WTC11 (cell line): ENCODE results near the gene DBX1. TPM values are rescaled to one million over a fixed set of nuclear protein-coding genes. Genes with fewer than 3 reads are reported as not detected.

Experiments
- ATAC-seq: fragments of 200-7000 bp; cut with Tn5 transposase; 2 replicates; pipeline ENCODE4 v1.10.0; 2021; ENCODE audit warnings: mild to moderate bottlenecking, moderate library complexity
- CTCF ChIA-PET: fragments of 300-600 bp; sonication (Branson Sonifier 250); formaldehyde crosslinking; loops from one replicate; lab custom pipeline; 2021; ENCODE audit warnings: antibody characterized with exemption; lab: Charles Lee
- POLR2A ChIA-PET: fragments of 350-600 bp; sonication (Branson Sonifier 250); formaldehyde crosslinking; loops from one replicate; lab custom pipeline; 2021; ENCODE audit warnings: antibody characterized with exemption; lab: Charles Lee
- DNase-seq: peaks from one replicate; pipeline ENCODE4 v3.0.0; 2021; ENCODE audit warnings: low spot score
- H3K27ac Mint-ChIP-seq: 2 replicates; pipeline ENCODE4 v1.8.0; 2021; ENCODE audit warnings: mixed read lengths
- H3K27me3 Mint-ChIP-seq: 2 replicates; pipeline ENCODE4 v1.8.0; 2021; ENCODE audit warnings: low read depth, mild to moderate bottlenecking, moderate library complexity, mixed read lengths
- H3K36me3 Mint-ChIP-seq: 2 replicates; pipeline ENCODE4 v1.8.0; 2021; ENCODE audit warnings: mixed read lengths
- H3K4me1 Mint-ChIP-seq: 2 replicates; pipeline ENCODE4 v1.8.0; 2022; ENCODE audit warnings: mixed read lengths
- H3K4me3 Mint-ChIP-seq: 2 replicates; pipeline ENCODE4 v1.8.0; 2021; ENCODE audit warnings: mild to moderate bottlenecking, moderate library complexity, mixed read lengths
- H3K9me3 Mint-ChIP-seq: 2 replicates; pipeline ENCODE4 v1.8.0; 2021; ENCODE audit warnings: mixed read lengths
- CDX4 ChIP-seq: fragments of 250-450 bp; sonication (Bioruptor Pico); IDR thresholded peaks from 2 replicates; pipeline ENCODE4 v1.9.0; 2021; ENCODE audit warnings: moderate library complexity, mild to moderate bottlenecking, inconsistent platforms, borderline replicate concordance
- ESRRA ChIP-seq: sonication (generic); formaldehyde crosslinking; IDR thresholded peaks from 2 replicates; pipeline ENCODE4 v1.8.1; 2022; ENCODE audit warnings: mild to moderate bottlenecking, missing genetic modification reagents, borderline replicate concordance
- FOXP4 ChIP-seq: sonication (generic); formaldehyde crosslinking; IDR thresholded peaks from 2 replicates; pipeline ENCODE4 v1.8.0; 2022; ENCODE audit warnings: mild to moderate bottlenecking, missing genetic modification reagents
- GABPB1 ChIP-seq: sonication (generic); formaldehyde crosslinking; IDR thresholded peaks from 2 replicates; pipeline ENCODE4 v1.8.1; 2023; ENCODE audit warnings: mild to moderate bottlenecking, missing genetic modification reagents
- GTF2I ChIP-seq: fragments of 250-450 bp; sonication (Bioruptor Pico); conservative IDR thresholded peaks from 2 replicates; pipeline ENCODE4 v1.4.0; 2021; ENCODE audit warnings: mild to moderate bottlenecking
- NFYB ChIP-seq: sonication (generic); formaldehyde crosslinking; conservative IDR thresholded peaks from 2 replicates; pipeline ENCODE4 v1.8.0; 2022; ENCODE audit warnings: low read depth, missing genetic modification reagents
- NR1H2 ChIP-seq: sonication (generic); formaldehyde crosslinking; IDR thresholded peaks from 2 replicates; pipeline ENCODE4 v1.9.0; 2021; ENCODE audit warnings: mild to moderate bottlenecking, moderate library complexity, missing genetic modification reagents
- OVOL2 ChIP-seq: fragments of 250-450 bp; sonication (Bioruptor Pico); IDR thresholded peaks from 2 replicates; pipeline ENCODE4 v1.9.0; 2021; ENCODE audit warnings: mild to moderate bottlenecking, borderline replicate concordance
- SP1 ChIP-seq: sonication (generic); formaldehyde crosslinking; conservative IDR thresholded peaks from 2 replicates; pipeline ENCODE4 v1.8.1; 2022; ENCODE audit warnings: missing genetic modification reagents
- ZNF317 ChIP-seq: sonication (generic); formaldehyde crosslinking; IDR thresholded peaks from 2 replicates; pipeline ENCODE4 v1.8.1; 2023; ENCODE audit warnings: low read depth, mild to moderate bottlenecking, moderate library complexity, missing genetic modification reagents, borderline replicate concordance
- total RNA-seq: library from RNA; stranded (reverse); gene quantifications from 3 replicates; pipeline ENCODE4 v1.2.3, GENCODE V29; 2021
- TF ChIP-seq, protein P1 (sequence below): sonication (generic); formaldehyde crosslinking; IDR thresholded peaks from 2 replicates; pipeline ENCODE4 v1.8.0; 2023; ENCODE audit warnings: missing genetic modification reagents, mild to moderate bottlenecking, borderline replicate concordance
- TF ChIP-seq, protein P2 (sequence below): sonication (generic); formaldehyde crosslinking; IDR thresholded peaks from 2 replicates; pipeline ENCODE4 v1.8.1; 2022; ENCODE audit warnings: missing genetic modification reagents, borderline replicate concordance
- TF ChIP-seq, protein P3 (sequence below): sonication (generic); formaldehyde crosslinking; IDR thresholded peaks from 2 replicates; pipeline ENCODE4 v1.8.0; 2023; ENCODE audit warnings: missing genetic modification reagents
- TF ChIP-seq, protein P4 (sequence below): sonication (generic); formaldehyde crosslinking; IDR thresholded peaks from 2 replicates; pipeline ENCODE4 v1.8.1; 2023; ENCODE audit warnings: mild to moderate bottlenecking, missing genetic modification reagents
- TF ChIP-seq, protein P5 (sequence below): sonication (generic); formaldehyde crosslinking; conservative IDR thresholded peaks from 2 replicates; pipeline ENCODE4 v1.8.1; 2022; ENCODE audit warnings: mild to moderate bottlenecking, missing genetic modification reagents
- TF ChIP-seq, protein P6 (sequence below): sonication (generic); formaldehyde crosslinking; IDR thresholded peaks from 2 replicates; pipeline ENCODE4 v1.8.1; 2022; ENCODE audit warnings: mild to moderate bottlenecking, moderate library complexity, missing genetic modification reagents
- TF ChIP-seq, protein P7 (sequence below): sonication (generic); formaldehyde crosslinking; IDR thresholded peaks from 2 replicates; pipeline ENCODE4 v1.8.1; 2022; ENCODE audit warnings: low read depth, missing genetic modification reagents, borderline replicate concordance

The DBX1 gene
- total RNA-seq, 1 experiment from 2014 or later: 0.24 TPM

DNA sequence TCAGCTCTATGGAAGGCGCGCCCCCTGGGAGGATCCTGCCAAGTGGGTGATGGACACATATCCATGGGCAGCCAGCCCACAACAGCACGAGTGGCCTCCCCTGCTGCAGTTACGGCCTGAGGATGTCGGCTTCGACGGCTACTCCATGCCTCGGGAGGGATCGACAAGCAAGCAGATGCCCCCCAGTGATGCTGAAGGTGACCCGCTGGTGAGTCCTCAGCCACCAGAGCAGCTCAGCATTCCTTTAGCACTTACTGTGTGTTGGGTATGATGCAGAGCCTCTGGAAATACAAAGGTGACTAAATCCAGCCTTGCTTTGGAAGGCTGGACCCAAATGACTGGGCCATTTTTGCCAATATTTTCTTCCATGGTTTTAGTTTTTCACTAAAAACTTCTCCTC is 45.7 kb downstream of the DBX1 start (continued):
- TF ChIP-seq, protein P1, sequence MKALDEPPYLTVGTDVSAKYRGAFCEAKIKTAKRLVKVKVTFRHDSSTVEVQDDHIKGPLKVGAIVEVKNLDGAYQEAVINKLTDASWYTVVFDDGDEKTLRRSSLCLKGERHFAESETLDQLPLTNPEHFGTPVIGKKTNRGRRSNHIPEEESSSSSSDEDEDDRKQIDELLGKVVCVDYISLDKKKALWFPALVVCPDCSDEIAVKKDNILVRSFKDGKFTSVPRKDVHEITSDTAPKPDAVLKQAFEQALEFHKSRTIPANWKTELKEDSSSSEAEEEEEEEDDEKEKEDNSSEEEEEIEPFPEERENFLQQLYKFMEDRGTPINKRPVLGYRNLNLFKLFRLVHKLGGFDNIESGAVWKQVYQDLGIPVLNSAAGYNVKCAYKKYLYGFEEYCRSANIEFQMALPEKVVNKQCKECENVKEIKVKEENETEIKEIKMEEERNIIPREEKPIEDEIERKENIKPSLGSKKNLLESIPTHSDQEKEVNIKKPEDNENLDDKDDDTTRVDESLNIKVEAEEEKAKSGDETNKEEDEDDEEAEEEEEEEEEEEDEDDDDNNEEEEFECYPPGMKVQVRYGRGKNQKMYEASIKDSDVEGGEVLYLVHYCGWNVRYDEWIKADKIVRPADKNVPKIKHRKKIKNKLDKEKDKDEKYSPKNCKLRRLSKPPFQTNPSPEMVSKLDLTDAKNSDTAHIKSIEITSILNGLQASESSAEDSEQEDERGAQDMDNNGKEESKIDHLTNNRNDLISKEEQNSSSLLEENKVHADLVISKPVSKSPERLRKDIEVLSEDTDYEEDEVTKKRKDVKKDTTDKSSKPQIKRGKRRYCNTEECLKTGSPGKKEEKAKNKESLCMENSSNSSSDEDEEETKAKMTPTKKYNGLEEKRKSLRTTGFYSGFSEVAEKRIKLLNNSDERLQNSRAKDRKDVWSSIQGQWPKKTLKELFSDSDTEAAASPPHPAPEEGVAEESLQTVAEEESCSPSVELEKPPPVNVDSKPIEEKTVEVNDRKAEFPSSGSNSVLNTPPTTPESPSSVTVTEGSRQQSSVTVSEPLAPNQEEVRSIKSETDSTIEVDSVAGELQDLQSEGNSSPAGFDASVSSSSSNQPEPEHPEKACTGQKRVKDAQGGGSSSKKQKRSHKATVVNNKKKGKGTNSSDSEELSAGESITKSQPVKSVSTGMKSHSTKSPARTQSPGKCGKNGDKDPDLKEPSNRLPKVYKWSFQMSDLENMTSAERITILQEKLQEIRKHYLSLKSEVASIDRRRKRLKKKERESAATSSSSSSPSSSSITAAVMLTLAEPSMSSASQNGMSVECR (CRISPR knock-in tag): no peak
- TF ChIP-seq, protein P2, sequence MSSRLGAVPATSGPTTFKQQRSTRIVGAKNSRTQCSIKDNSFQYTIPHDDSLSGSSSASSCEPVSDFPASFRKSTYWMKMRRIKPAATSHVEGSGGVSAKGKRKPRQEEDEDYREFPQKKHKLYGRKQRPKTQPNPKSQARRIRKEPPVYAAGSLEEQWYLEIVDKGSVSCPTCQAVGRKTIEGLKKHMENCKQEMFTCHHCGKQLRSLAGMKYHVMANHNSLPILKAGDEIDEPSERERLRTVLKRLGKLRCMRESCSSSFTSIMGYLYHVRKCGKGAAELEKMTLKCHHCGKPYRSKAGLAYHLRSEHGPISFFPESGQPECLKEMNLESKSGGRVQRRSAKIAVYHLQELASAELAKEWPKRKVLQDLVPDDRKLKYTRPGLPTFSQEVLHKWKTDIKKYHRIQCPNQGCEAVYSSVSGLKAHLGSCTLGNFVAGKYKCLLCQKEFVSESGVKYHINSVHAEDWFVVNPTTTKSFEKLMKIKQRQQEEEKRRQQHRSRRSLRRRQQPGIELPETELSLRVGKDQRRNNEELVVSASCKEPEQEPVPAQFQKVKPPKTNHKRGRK: no peak
- no peak for TF ChIP-seq CDX4 (CRISPR knock-in tag)
- TF ChIP-seq SP1 (CRISPR knock-in tag): no peak
- TF ChIP-seq, protein P3, sequence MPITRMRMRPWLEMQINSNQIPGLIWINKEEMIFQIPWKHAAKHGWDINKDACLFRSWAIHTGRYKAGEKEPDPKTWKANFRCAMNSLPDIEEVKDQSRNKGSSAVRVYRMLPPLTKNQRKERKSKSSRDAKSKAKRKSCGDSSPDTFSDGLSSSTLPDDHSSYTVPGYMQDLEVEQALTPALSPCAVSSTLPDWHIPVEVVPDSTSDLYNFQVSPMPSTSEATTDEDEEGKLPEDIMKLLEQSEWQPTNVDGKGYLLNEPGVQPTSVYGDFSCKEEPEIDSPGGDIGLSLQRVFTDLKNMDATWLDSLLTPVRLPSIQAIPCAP (CRISPR knock-in tag): no peak
- TF ChIP-seq GTF2I (CRISPR knock-in tag): no peak
- TF ChIP-seq, protein P4, sequence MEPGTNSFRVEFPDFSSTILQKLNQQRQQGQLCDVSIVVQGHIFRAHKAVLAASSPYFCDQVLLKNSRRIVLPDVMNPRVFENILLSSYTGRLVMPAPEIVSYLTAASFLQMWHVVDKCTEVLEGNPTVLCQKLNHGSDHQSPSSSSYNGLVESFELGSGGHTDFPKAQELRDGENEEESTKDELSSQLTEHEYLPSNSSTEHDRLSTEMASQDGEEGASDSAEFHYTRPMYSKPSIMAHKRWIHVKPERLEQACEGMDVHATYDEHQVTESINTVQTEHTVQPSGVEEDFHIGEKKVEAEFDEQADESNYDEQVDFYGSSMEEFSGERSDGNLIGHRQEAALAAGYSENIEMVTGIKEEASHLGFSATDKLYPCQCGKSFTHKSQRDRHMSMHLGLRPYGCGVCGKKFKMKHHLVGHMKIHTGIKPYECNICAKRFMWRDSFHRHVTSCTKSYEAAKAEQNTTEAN: no peak
- TF ChIP-seq GABPB1: no peak
- TF ChIP-seq NR1H2: no peak
- no peak for TF ChIP-seq ESRRA (CRISPR knock-in tag)
- TF ChIP-seq, protein P5, sequence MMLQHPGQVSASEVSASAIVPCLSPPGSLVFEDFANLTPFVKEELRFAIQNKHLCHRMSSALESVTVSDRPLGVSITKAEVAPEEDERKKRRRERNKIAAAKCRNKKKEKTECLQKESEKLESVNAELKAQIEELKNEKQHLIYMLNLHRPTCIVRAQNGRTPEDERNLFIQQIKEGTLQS: no peak
- TF ChIP-seq, protein P6, sequence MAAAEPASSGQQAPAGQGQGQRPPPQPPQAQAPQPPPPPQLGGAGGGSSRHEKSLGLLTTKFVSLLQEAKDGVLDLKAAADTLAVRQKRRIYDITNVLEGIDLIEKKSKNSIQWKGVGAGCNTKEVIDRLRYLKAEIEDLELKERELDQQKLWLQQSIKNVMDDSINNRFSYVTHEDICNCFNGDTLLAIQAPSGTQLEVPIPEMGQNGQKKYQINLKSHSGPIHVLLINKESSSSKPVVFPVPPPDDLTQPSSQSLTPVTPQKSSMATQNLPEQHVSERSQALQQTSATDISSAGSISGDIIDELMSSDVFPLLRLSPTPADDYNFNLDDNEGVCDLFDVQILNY: no peak

- no peak for ATAC-seq
- no peaks in the 10 kb centered on the region; the same call in 1 of the 2 replicates for H3K4me1 Mint-ChIP-seq
- CTCF ChIA-PET: interaction anchor here (0.7 to 1.8 kb wide), 2 partner anchors 20 to 177 kb away, joined by 3 to 6 read pairs; no protein-coding TSS in a partner anchor
- no peak for DNase-seq
- POLR2A ChIA-PET: no interaction called here
- no peak overlapping the region for H3K27ac Mint-ChIP-seq
- no peak overlapping the region for H3K4me3 Mint-ChIP-seq
- TF ChIP-seq FOXP4 (no peak), ZNF317 (CRISPR knock-in tag) (no peak), NFYB (no peak), OVOL2 (CRISPR knock-in tag) (no peak)
- TF ChIP-seq, protein P7, sequence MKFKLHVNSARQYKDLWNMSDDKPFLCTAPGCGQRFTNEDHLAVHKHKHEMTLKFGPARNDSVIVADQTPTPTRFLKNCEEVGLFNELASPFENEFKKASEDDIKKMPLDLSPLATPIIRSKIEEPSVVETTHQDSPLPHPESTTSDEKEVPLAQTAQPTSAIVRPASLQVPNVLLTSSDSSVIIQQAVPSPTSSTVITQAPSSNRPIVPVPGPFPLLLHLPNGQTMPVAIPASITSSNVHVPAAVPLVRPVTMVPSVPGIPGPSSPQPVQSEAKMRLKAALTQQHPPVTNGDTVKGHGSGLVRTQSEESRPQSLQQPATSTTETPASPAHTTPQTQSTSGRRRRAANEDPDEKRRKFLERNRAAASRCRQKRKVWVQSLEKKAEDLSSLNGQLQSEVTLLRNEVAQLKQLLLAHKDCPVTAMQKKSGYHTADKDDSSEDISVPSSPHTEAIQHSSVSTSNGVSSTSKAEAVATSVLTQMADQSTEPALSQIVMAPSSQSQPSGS: no peak
- H3K36me3 Mint-ChIP-seq: peaks cover 37% of the 10 kb centered on the region
- no peaks in the 10 kb centered on the region for H3K27me3 Mint-ChIP-seq
- no peaks in the 10 kb centered on the region for H3K9me3 Mint-ChIP-seq
These were observed 47.2 kb downstream of the DBX1 start for GRCh38 chr11:20113149-20113438.
